Muscle layer of duodenum (tissue), 2 donors: Measurements from ENCODE around the gene RND2.

ENCODE experiments used
- H3K27ac ChIP-seq: one replicate; pipeline ENCODE4 v1.7.0; 2013; ENCODE audit warnings: mild to moderate bottlenecking, low read length
- H3K27me3 ChIP-seq: one replicate; pipeline ENCODE4 v1.7.0; 2013; ENCODE audit warnings: low read depth, mild to moderate bottlenecking, control low read depth, low read length
- H3K36me3 ChIP-seq, 2 donors: one replicate each; pipeline ENCODE4 v1.7.0; 2013; ENCODE audit warnings: low read length in 2 of 2, control low read depth in 1 of 2, mild to moderate bottlenecking in 1 of 2; ENCODE audit not compliant: insufficient read depth in 2 of 2, control insufficient read depth in 1 of 2
- H3K4me1 ChIP-seq, 2 donors: one replicate each; pipeline ENCODE4 v1.7.0; 2013; ENCODE audit warnings: low read length in 2 of 2, mild to moderate bottlenecking in 2 of 2, control low read depth in 1 of 2, moderate library complexity in 1 of 2; ENCODE audit not compliant: insufficient read depth in 2 of 2, control insufficient read depth in 1 of 2
- H3K4me3 ChIP-seq, 2 donors: one replicate each; pipeline ENCODE4 v1.7.0; 2013; ENCODE audit warnings: low read length in 2 of 2, low read depth in 1 of 2, mild to moderate bottlenecking in 1 of 2
- H3K9me3 ChIP-seq, 2 donors: one replicate each; pipeline ENCODE4 v1.7.0; 2013; ENCODE audit warnings: low read length in 2 of 2, control low read depth in 1 of 2, mild to moderate bottlenecking in 1 of 2; ENCODE audit not compliant: control insufficient read depth in 1 of 2
- donor health status: healthy.

The RND2 gene

DNA sequence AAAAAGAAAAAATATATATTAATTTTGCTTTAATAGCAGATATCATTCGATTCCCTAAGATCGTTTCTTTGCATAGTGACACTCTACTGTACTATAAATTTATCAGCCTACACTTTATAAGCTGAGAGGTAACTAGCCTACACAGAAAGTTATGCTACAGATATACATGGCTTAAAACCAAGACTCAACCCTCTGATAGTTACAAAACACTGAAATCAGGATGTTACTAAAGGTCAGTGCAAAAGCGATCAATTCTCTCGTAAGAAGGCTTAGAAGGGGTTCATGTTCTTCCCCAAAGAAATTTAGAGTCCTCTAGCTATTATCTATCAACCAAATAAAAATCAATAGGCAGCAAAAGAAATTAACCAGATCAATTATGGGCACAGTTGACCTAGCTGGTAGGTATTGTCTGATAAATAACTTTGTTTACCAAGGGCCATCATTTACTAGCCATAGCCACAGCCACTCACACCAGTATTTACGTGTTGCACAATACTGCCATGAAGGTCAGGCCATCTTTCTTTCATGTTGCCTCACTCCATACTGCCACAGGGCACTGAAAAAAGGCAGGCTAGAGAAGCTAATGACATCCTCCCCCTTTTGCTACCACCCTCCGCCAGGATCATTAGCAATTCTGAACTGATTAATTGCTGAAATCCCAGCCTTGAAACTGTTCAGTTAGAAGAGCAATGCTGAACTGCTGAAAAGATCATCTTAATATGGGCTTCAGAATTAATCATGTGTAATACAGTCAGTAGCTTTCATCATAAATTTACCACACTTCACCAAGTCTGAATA, 43.7 kb downstream of the RND2 start:
- H3K36me3 ChIP-seq = no peaks in the 10 kb centered on the region
- no peak overlapping the region for H3K27ac ChIP-seq
- H3K4me1 ChIP-seq = no peaks in the 10 kb centered on the region
- H3K4me3 ChIP-seq = no peak overlapping the region
- no peaks in the 10 kb centered on the region for H3K9me3 ChIP-seq
- no peaks in the 10 kb centered on the region for H3K27me3 ChIP-seq

DNA sequence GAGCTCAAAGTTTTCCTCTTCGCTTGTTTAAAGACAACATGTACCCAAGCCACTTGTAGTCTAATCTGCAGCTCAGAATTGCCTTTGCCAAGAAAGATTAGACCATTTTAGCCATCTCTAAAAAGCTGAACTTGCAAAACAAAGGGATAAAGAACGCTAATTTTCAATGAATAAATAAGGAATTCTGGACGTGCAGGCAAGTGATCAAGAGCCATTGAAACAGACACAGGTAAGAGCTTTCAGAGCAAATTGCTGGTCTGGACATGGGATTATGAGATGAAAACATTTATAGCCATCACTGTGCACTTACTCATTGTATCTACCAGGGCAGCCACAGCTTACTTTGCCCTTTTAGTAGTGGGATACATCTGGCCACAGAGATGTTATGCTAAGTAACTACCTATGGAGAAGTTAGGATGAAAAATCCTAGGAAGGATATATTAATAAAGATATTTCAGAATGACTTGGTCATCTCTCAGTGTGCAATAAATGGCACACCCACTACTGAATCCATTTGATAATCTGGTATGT, 44.4 kb downstream of the RND2 start:
- Histone ChIP-seq H3K4me3 (no peak overlapping the region), H3K9me3 (no peaks in the 10 kb centered on the region), H3K27ac (no peak overlapping the region), H3K27me3 (no peaks in the 10 kb centered on the region), H3K36me3 (no peaks in the 10 kb centered on the region), H3K4me1 (no peaks in the 10 kb centered on the region)

DNA sequence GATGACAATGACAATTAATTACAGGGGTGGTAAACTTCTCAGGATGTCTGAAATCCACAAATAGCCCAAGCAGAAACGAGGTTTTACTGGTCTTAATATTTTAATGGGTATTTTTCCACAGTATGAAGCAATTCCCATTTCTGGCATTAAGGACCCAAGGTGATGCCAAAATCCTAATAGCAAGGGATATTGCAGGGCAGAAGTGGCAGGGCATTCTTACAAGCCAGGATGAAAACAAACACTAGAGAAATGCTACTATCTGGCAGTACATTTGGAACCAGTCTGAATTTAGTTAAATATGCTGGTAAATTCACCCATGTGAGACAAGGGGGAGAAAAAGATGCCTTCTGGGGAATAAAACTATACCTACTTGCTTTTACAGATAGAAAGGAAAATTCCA, 45.2 kb downstream of the RND2 start:
- no peak overlapping the region for H3K4me3 ChIP-seq
- H3K9me3 ChIP-seq = no peaks in the 10 kb centered on the region
- H3K4me1 ChIP-seq = no peaks in the 10 kb centered on the region
- no peak overlapping the region for H3K27ac ChIP-seq
- no peaks in the 10 kb centered on the region for H3K27me3 ChIP-seq
- H3K36me3 ChIP-seq = no peaks in the 10 kb centered on the region

DNA sequence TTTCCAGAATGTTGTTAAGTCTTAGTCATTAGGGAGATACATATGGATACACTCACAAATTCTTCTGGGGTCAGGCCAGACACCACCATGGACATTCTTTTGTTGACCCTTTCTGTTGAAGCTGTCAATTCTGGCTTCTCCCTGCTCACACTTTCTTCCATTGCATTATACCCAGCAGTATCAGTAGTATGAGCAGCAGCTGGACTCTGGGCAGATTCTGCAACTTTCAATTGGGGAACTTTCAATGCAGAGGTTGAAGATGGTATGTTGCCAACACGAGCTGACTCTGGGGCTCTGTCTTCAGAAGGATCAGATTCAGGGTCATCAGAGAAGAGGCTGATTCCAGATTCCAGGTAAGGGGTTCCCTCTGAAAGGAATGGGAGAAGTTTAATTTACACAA, 45.8 kb downstream of the RND2 start:
- Histone ChIP-seq H3K36me3 (no peaks in the 10 kb centered on the region), H3K9me3 (no peaks in the 10 kb centered on the region), H3K27me3 (no peaks in the 10 kb centered on the region), H3K27ac (no peak overlapping the region), H3K4me1 (no peaks in the 10 kb centered on the region), H3K4me3 (no peak overlapping the region)

DNA sequence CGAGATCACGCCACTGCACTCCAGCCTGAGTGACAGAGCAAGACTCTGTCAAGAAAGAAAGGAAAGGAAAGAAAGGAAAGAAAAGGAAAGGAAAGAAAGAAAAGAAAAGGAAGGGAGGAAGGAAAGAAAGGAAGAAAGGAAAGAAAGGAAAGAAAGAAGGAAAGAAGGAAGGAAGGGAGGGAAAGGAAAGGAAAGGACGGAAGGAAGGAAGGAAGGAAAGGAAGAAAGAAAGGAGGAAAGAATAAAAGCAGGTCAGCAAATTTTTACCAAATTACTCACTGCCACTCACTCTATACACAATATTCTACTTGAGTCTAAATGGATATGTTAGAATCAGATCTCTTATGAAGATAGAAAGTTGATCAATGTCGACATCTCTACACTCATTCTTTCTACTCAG, 49.8 kb downstream of the RND2 start:
- H3K27me3 ChIP-seq = no peaks in the 10 kb centered on the region
- no peak overlapping the region for H3K4me3 ChIP-seq
- H3K9me3 ChIP-seq = no peaks in the 10 kb centered on the region
- H3K27ac ChIP-seq = no peak overlapping the region
- no peaks in the 10 kb centered on the region for H3K36me3 ChIP-seq
- no peaks in the 10 kb centered on the region for H3K4me1 ChIP-seq

DNA sequence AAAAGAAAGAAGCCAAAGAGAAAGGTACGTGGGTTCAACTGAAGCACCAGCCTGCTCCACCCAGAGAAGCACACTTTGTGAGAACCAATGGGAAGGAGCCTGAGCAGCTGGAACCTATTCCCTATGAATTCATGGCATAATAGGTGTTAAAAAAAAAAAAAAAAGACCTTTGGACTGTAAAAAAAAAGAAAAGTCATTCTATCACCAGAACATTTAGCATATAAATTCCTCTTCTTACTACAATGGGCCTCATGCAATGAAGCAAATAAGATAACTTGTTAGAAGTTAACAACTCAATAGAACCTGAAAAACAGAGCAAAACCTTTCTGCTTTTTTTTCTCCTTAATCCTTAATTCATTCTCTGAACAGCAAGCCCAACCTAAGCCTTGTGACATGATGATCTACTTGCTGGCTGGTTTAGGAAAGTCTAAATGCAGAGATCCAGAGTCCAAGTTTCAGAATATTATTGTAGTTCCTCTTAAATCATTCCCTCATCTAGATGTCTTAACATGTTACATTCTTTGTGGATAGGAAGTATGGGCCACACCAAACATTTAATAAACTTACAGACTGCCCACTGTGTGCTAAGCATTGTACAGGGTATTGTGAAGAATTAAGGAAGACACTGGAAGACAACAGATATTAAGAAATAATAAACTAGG, 54.7 kb downstream of the RND2 start:
- Histone ChIP-seq H3K27me3 (no peaks in the 10 kb centered on the region), H3K9me3 (no peaks in the 10 kb centered on the region), H3K36me3 (peaks cover 7 to 9% of the 10 kb centered on the region in 2 donors), H3K4me3 (no peak overlapping the region), H3K4me1 (no peaks in the 10 kb centered on the region), H3K27ac (no peak overlapping the region)
